22Rv1 (cell line): ENCODE results near the gene PRSS38.

Source experiments
- H3K27ac ChIP-seq: fragments of 450-650 bp; 2 replicates; pipeline ENCODE4 v1.5.1; 2017
- ZFX ChIP-seq: fragments of 450-650 bp; IDR thresholded peaks from 2 replicates; pipeline ENCODE4 v1.6.1; 2017; ENCODE audit warnings: antibody characterized with exemption, borderline replicate concordance
- TF ChIP-seq, protein P1 (sequence below): fragments of 450-650 bp; IDR thresholded peaks from 2 replicates; pipeline ENCODE4 v1.5.1; 2017; ENCODE audit warnings: mild to moderate bottlenecking

The PRSS38 gene

DNA sequence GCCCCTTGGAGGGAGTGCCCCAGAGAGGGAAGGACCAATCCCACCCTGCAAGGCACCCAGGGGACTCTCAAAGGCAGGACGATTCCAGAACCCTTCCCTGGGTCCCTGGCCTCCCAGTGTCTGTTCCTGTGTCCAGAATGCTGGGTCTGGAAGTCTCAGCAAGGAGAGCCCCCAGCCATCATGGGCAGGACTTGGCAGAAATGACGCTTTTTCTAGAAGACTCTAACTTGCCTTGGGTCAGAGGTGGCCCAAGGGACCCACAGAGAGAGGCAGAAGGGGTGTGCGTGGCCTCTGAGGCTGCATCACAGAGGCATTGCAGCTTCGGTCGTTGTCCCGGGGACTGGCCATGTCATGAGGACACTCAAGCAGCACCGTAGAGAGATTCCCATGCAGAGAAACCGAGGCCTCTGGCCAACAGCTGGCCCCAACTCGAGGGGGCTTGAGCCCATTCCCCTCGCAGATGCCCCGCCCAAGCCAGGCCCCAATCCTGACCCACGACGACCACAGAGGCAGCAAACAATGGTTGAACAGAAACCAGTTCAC, 74.5 kb downstream of the PRSS38 start:
- TF ChIP-seq, protein P1, sequence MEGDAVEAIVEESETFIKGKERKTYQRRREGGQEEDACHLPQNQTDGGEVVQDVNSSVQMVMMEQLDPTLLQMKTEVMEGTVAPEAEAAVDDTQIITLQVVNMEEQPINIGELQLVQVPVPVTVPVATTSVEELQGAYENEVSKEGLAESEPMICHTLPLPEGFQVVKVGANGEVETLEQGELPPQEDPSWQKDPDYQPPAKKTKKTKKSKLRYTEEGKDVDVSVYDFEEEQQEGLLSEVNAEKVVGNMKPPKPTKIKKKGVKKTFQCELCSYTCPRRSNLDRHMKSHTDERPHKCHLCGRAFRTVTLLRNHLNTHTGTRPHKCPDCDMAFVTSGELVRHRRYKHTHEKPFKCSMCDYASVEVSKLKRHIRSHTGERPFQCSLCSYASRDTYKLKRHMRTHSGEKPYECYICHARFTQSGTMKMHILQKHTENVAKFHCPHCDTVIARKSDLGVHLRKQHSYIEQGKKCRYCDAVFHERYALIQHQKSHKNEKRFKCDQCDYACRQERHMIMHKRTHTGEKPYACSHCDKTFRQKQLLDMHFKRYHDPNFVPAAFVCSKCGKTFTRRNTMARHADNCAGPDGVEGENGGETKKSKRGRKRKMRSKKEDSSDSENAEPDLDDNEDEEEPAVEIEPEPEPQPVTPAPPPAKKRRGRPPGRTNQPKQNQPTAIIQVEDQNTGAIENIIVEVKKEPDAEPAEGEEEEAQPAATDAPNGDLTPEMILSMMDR: no peak
- TF ChIP-seq ZFX: no peak
- H3K27ac ChIP-seq: no peak overlapping the region

DNA sequence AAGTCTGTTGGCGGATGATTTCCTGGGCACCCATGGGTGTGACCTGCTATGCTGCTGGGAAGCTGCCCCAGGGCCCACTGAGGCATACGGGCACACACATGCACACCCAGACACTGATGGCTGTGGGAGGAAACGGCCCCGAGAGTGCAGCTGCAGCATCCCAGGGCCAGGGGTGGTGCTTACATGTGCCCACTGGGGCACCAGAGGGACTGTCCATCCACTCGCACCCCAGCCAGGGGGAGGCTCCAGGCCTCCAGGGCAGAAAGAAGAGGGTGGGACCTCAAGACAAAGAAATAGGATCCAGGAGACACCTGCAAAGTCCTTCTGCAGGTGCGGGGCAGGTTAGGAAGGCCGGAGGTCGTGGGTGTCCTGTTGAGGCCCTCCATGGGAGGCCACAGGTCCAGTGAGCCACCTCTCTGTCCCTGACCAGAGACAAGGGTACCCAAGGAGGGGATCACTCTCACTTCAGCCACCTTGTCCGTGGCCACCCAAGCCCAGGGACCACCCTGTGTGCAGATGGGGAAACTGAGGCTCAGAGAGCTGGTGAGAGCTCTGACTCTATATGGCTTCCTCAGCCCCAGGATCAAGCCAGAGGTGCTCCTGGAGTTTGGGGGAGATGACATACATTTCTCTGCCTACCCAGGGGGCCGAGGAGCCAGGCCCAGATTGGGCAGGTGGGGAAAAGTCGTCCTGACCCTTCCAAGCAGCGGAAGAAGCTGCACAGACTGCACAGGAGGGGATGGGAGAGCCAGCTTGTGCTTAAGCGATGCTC, 75.2 kb downstream of the PRSS38 start:
- no peak for TF ChIP-seq ZFX
- TF ChIP-seq, protein P1: no peak
- no peak overlapping the region for H3K27ac ChIP-seq

DNA sequence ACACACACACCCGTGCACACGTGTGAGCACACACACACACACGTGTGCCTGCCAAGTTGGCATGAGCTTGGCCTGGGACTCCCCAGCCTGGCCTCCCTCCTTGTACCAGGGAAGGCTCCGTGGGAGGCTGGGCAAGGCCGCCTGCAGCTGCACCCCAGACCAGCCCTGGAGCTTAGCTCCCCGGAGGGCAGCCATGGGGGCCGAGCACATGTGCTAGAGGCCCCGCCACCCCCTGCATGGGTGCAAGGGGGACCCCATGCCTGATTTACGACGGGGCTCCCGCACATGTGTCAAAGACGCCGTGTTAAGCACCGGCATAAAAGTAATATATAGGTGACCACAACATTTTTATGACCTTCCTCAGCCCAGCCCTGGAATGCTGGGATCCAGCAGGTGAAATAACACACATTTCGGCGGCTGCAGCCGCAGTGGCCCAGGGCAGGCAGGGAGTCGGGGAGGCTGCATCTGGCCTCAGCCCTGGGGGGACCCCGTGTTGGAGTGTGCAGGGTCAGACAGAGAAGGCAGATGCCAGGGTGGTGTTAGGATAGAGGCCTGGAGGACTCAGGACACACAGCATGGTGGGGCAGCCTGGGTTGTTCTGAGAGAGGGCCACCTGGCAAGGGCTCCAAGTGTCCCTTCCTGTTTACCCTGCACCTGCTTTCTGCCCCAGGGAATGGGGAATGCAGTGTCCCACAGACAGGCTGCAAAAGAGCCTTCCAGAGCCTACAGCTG, 75.9 kb downstream of the PRSS38 start:
- no peak for TF ChIP-seq ZFX
- TF ChIP-seq, protein P1: no peak

GRCh38 chr1:227891955-227892488, 76.5 kb downstream of the PRSS38 start:
- no peak for TF ChIP-seq ZFX
- TF ChIP-seq, protein P1: no peak
- no peak overlapping the region for H3K27ac ChIP-seq

More for the DNA sequence above, 75.9 kb downstream of the PRSS38 start:
- H3K27ac ChIP-seq: no peak overlapping the region

GRCh38 chr1:227892489-227893299, 77.2 kb downstream of the PRSS38 start:
- TF ChIP-seq, protein P1: no peak
- no peak for TF ChIP-seq ZFX
- H3K27ac ChIP-seq: no peak overlapping the region

- no peak overlapping the region for H3K27ac ChIP-seq
- TF ChIP-seq ZFX: no peak
- TF ChIP-seq, protein P1: no peak
Observed at GRCh38 chr1:227893300-227893948, 77.9 kb downstream of the PRSS38 start.
